GM23248 (cell line): ENCODE measurements around the gene PKHD1. TPM values are rescaled to one million over a fixed set of nuclear protein-coding genes. Genes with fewer than 3 reads are reported as not detected.

Experiments
- DNase-seq: peaks from one replicate; pipeline ENCODE4 v3.0.0-alpha.2; 2015
- H2AFZ ChIP-seq: fragments of 200-600 bp; sonication (generic); 2 replicates; pipeline ENCODE4 v1.6.1; 2016; ENCODE audit warnings: antibody characterized with exemption
- H3F3A ChIP-seq: fragments of 200-600 bp; sonication (generic); 2 replicates; pipeline ENCODE4 v1.6.1; 2016; ENCODE audit warnings: mild to moderate bottlenecking, antibody characterized with exemption, mixed run types; ENCODE audit not compliant: insufficient read depth
- H3K27ac ChIP-seq: fragments of 200-600 bp; sonication (generic); 2 replicates; pipeline ENCODE4 v1.5.1; 2016; ENCODE audit warnings: mild to moderate bottlenecking
- H3K27me3 ChIP-seq: fragments of 200-600 bp; sonication (generic); replicated peaks from 2 replicates; pipeline ENCODE4 v1.6.1; 2016; ENCODE audit warnings: mild to moderate bottlenecking; ENCODE audit not compliant: insufficient read depth
- H3K36me3 ChIP-seq: fragments of 200-600 bp; sonication (generic); 2 replicates; pipeline ENCODE4 v1.6.1; 2016; ENCODE audit warnings: low read depth, mild to moderate bottlenecking
- H3K4me1 ChIP-seq: fragments of 200-600 bp; sonication (generic); 2 replicates; pipeline ENCODE4 v1.6.1; 2016; ENCODE audit warnings: mild to moderate bottlenecking; ENCODE audit not compliant: insufficient read depth
- H3K4me2 ChIP-seq: fragments of 200-600 bp; sonication (generic); one replicate; pipeline ENCODE4 v1.6.1; 2016; ENCODE audit warnings: mild to moderate bottlenecking; ENCODE audit not compliant: unreplicated experiment
- H3K4me3 ChIP-seq: fragments of 200-600 bp; sonication (generic); 2 replicates; pipeline ENCODE4 v1.5.1; 2016; ENCODE audit warnings: mild to moderate bottlenecking
- H3K79me2 ChIP-seq: fragments of 200-600 bp; sonication (generic); 2 replicates; pipeline ENCODE4 v1.6.1; 2016; ENCODE audit warnings: mild to moderate bottlenecking; ENCODE audit not compliant: insufficient read depth
- H3K9ac ChIP-seq: fragments of 200-600 bp; sonication (generic); 2 replicates; pipeline ENCODE4 v1.6.1; 2016; ENCODE audit warnings: mild to moderate bottlenecking
- H3K9me2 ChIP-seq: fragments of 200-600 bp; sonication (generic); 2 replicates; pipeline ENCODE4 v1.6.1; 2016; ENCODE audit warnings: mixed run types, mild to moderate bottlenecking, moderate library complexity; ENCODE audit not compliant: insufficient read depth
- H3K9me3 ChIP-seq: fragments of 200-600 bp; sonication (generic); one replicate; pipeline ENCODE4 v1.6.1; 2017; ENCODE audit warnings: low read depth
- H4K20me1 ChIP-seq: fragments of 200-600 bp; sonication (generic); 2 replicates; pipeline ENCODE4 v1.6.0; 2016; ENCODE audit not compliant: insufficient read depth
- EZH2 ChIP-seq: fragments of 200-600 bp; sonication (generic); IDR thresholded peaks from 2 replicates; pipeline ENCODE4 v1.6.1; 2018; ENCODE audit warnings: antibody characterized with exemption, mild to moderate bottlenecking; ENCODE audit not compliant: insufficient read depth, poor library complexity, severe bottlenecking
- EZH2phosphoT487 ChIP-seq: fragments of 200-600 bp; sonication (generic); IDR thresholded peaks from 2 replicates; pipeline ENCODE4 v1.6.1; 2018; ENCODE audit warnings: antibody characterized with exemption, moderate library complexity, mild to moderate bottlenecking, low read depth; ENCODE audit not compliant: insufficient read depth
- WGBS, 2 experiments: methylation state at CpG; one replicate each; pipeline ENCODE4 v1.1.6; 2015 to 2017; ENCODE audit warnings: low lambda C conversion rate in 2 of 2, low coverage in 1 of 2; ENCODE audit errors: missing lambda C conversion rate in 2 of 2; 5-methylcytosine and 5-hydroxymethylcytosine counted together
- in situ Hi-C: fragments of 300-500 bp; cut with MboI; formaldehyde crosslinking; loops from 2 replicates; pipeline ENCODE4 v1.15.0; 2020
- polyA plus RNA-seq: library from polyadenylated mRNA; unstranded; fragments of >200 nt; fragmentation: Nextera tagmentation; extraction: Ambion mirVana; gene quantifications from 2 replicates; pipeline ENCODE4 v1.2.1, GENCODE V29; 2016
- total RNA-seq: library from RNA; depleted of rRNA; stranded (reverse); fragments of >200 nt; shearing (Covaris generic); gene quantifications from 2 replicates; pipeline ENCODE4 v1.2.3, GENCODE V29; 2014

PKHD1 gene
- total and polyA plus RNA-seq, 2 experiments from 2014 or later: not detected

DNA sequence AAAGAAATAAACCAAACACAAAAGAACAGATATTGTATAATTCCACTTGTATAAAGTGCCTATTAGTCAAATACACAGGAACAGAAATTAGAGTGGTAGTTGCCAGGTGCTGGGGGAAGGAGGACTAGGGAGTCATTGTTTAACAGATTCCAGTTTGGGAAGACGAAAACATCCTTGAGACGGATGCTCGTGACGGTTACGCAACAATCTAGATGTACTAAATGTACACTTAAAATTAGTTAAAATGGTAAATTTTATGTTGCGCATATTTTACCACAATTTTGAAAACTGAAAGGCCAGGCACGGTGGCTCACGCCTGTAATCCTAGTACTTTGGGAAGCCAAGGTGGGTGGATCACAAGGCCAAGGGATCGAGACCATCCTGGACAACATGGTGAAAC lies 111.0 kb downstream of the PKHD1 start:
- Histone ChIP-seq H3K27ac (no peak overlapping the region), H2AFZ (no peak overlapping the region), H3K79me2 (no peaks in the 10 kb centered on the region), H3K36me3 (no peaks in the 10 kb centered on the region), H3K9me3 (no peaks in the 10 kb centered on the region), H3K4me3 (no peak overlapping the region), H4K20me1 (no peaks in the 10 kb centered on the region), H3K9me2 (no peaks in the 10 kb centered on the region), H3F3A (no peaks in the 10 kb centered on the region), H3K27me3 (no peaks in the 10 kb centered on the region), H3K9ac (no peak overlapping the region), H3K4me1 (no peaks in the 10 kb centered on the region), H3K4me2 (no peak overlapping the region)
- in situ Hi-C loops: no loop called here
- WGBS, 2 experiments: 55% methylated on average over 9 of the region's 9 CpGs
- no peak for DNase-seq
- TF ChIP-seq EZH2phosphoT487 (no peak), EZH2 (no peak)

GRCh38 chr6:51972659-51973058 lies 114.8 kb downstream of the PKHD1 start:
- WGBS, 2 experiments: 13 to 23% methylated on average over 3 of the region's 3 CpGs
- H3K9me3 ChIP-seq: no peaks in the 10 kb centered on the region
- H3K4me1 ChIP-seq: no peaks in the 10 kb centered on the region
- no peak overlapping the region for H2AFZ ChIP-seq
- no peaks in the 10 kb centered on the region for H3F3A ChIP-seq
- no peaks in the 10 kb centered on the region for H3K9me2 ChIP-seq
- in situ Hi-C loops: no loop called here
- no peaks in the 10 kb centered on the region for H3K79me2 ChIP-seq
- TF ChIP-seq EZH2phosphoT487 (no peak), EZH2 (no peak)
- no peaks in the 10 kb centered on the region for H4K20me1 ChIP-seq
- no peak overlapping the region for H3K4me2 ChIP-seq
- H3K27ac ChIP-seq: no peak overlapping the region
- no peaks in the 10 kb centered on the region for H3K36me3 ChIP-seq
- no peak for DNase-seq
- H3K27me3 ChIP-seq: no peaks in the 10 kb centered on the region
- no peak overlapping the region for H3K4me3 ChIP-seq
- no peak overlapping the region for H3K9ac ChIP-seq

DNA sequence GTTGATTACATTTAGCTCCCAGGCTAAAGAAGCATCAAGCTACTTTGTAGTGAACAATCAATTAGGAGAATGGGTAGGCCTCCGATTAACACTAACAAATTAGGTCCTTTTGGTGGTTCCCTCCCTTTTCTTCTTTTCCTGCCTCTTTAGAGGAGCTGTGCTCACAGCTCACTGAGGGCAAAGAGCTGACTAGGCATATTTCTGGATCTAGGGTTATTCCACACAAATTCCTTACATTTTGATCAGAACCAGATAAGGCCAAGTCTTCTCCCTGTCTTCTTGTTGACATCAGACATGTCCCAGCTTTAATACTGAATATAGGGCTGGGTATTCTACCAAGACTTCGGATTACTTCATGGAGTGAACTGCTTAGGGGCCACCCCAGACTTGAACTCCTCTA lies 119.1 kb downstream of the PKHD1 start:
- DNase-seq: no peak
- Histone ChIP-seq H3K4me1 (no peaks in the 10 kb centered on the region), H3K27ac (no peak overlapping the region), H3F3A (no peaks in the 10 kb centered on the region), H3K4me3 (no peak overlapping the region), H3K36me3 (no peaks in the 10 kb centered on the region), H3K9me2 (no peaks in the 10 kb centered on the region), H2AFZ (no peak overlapping the region), H3K27me3 (no peaks in the 10 kb centered on the region), H3K4me2 (no peak overlapping the region), H3K9me3 (no peaks in the 10 kb centered on the region), H3K79me2 (no peaks in the 10 kb centered on the region), H3K9ac (no peak overlapping the region), H4K20me1 (no peaks in the 10 kb centered on the region)
- TF ChIP-seq EZH2: no peak
- no peak for TF ChIP-seq EZH2phosphoT487
- WGBS, 2 experiments: 9 to 13% methylated on average over 2 of the region's 2 CpGs
- in situ Hi-C loops: loop anchor here (10.0 kb wide), 1 partner anchor 1153 kb away; the partner anchor contains the start of gene TFAP2B

DNA sequence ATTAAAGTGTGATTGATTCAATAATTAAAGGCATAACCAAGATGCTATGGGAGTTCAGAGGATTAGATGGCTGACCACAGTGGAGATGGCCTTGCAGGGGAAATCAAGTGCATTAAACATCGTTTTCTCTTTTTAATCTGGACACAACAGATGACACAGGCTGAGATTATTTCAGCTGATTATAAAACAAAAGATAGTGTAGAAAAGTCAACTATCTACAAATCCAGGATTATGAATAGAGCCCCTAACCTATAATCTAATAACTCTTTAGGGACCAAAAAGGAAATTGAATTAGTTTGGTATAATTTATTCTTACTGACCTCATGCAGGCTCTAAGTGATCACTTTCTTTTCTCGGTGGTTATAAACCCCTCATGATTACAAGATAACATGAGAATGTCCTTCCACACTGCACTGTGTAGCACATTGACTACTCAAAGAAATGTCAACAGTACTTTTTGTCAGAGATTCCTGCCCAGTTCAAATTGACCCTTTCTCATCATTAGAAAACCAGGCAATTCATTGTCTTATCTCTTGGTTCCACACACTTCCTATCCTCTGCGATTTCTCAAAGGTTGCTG lies 122.1 kb downstream of the PKHD1 start:
- no peaks in the 10 kb centered on the region for H3K79me2 ChIP-seq
- H3K4me2 ChIP-seq: no peak overlapping the region
- no peaks in the 10 kb centered on the region for H3F3A ChIP-seq
- TF ChIP-seq EZH2phosphoT487 (no peak), EZH2 (no peak)
- no peaks in the 10 kb centered on the region; the same call in 1 of the 2 replicates for H3K27me3 ChIP-seq
- no peaks in the 10 kb centered on the region for H4K20me1 ChIP-seq
- no peaks in the 10 kb centered on the region for H3K36me3 ChIP-seq
- no peaks in the 10 kb centered on the region for H3K4me1 ChIP-seq
- no peak overlapping the region for H3K4me3 ChIP-seq
- in situ Hi-C loops: loop anchor here (10.0 kb wide), 1 partner anchor 1151 kb away; the partner anchor contains the start of gene TFAP2B
- WGBS, 2 experiments: 5 to 13% methylated on average over 3 of the region's 3 CpGs
- H3K9me2 ChIP-seq: no peaks in the 10 kb centered on the region
- no peak overlapping the region for H3K27ac ChIP-seq
- no peak overlapping the region for H2AFZ ChIP-seq
- no peak overlapping the region for H3K9ac ChIP-seq
- H3K9me3 ChIP-seq: no peaks in the 10 kb centered on the region
- no peak for DNase-seq
